HG02943 (cell line): ENCODE data around the gene GSTM5.
"Not testable (repeated sequence)": the region's sequence is repeated elsewhere in the genome, so short reads cannot be mapped to it uniquely, and the experiment has no call there.

Source experiments
- ATAC-seq: cut with Tn5 transposase; IDR thresholded peaks from one replicate; pipeline ENCODE4 v1.9.1; 2021; ENCODE audit warnings: mild to moderate bottlenecking, low read depth, moderate library complexity; ENCODE audit not compliant: unreplicated experiment

GSTM5 gene

DNA sequence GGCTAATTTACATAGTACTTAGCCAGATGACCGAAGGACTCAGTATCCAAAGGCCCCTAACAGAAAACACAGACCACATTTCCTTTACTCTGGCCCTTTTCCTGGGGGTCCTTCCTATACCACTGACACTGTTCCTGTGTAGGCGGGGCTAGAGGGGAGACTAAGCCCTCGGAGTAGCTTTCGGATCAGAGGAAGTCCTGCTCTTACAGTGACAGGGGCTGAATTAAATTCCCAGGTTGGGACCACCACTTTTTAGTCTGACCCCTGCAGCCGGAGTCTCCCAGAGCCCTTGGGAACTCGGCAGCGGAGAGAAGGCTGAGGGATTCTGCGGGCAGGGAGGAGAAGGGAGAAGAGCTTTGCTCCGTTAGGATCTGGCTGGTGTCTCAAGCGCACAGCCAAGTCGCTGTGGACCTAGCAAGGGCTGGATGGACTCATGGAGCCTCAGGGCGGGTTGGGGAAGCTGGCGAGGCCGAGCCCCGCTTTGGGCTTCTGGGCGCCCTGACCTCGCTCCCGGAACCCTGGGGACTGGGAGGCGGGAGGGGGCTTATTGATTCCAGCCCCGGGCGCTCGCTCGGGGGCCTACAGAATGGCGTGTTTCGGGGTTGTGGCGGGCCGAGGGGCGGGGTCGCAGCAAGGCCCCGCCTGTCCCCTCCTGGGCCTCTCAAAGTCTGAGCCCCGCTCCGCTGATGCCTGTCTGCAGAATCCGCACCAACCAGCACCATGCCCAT lies at the start of gene GSTM5:
Gene GSTM5, plus strand, starts transcription at position 659 of the 728 bp plus-strand sequence. Its CDS starts 62 bp downstream, at position 721.
- ATAC-seq = not testable (repeated sequence)

DNA sequence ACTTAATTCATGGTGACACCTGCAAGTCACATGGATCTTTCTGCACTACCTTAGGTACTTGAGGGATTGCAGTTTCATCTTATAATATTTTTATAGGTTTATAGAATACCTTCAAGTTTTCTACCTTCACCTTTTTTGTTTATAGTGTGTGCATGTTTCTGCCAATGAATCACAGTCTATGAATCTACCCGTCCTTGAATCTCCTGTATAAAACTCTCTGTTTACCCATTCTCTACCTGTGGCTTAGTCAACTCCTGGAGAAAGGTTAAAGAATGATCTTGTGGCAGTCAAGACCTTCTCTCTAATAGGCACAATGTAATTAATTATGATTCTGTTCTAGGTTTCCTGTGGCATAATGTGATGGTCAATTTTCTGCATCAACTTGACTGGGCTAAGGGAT lies 47.4 kb upstream of the GSTM5 start:
- no peak for ATAC-seq

GRCh38 chr1:109667452-109668122 lies 44.5 kb upstream of the GSTM5 start, which contains the start of gene GSTM2:
TSS of gene GSTM2 (plus strand) at chr1:109668057. CDS start at chr1:109668116, 59 bp downstream.
- ATAC-seq = peak; percentile 91

DNA sequence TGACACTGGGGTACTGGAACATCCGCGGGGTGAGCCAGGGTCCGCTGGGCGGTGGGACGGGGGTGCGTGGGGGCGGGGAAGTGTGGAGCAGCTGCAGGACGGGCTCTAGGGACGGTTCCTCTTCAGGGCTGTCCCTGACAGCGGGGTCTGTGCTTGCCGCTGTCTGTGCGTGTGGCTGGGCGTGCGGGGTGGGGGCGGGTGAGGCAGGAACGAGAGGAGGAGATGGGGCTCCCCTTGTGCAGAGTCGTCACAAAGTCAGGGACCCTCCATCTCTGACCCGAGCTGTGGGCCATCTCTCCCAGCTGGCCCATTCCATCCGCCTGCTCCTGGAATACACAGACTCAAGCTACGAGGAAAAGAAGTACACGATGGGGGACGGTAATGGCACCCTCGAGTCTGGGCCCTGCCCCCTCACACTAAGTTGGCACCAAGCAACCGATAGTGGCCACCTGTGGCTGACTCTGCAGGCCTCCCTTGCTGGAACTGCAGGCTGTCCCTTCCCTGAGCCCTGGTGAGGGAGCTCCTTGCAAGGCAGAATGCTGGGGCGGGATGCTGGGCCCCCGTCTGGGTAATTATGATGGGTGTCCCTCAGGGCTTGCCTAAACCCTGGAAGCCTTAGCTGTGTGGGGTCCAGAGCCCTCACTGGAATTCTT lies 43.8 kb upstream of the GSTM5 start:
- ATAC-seq = no peak

DNA sequence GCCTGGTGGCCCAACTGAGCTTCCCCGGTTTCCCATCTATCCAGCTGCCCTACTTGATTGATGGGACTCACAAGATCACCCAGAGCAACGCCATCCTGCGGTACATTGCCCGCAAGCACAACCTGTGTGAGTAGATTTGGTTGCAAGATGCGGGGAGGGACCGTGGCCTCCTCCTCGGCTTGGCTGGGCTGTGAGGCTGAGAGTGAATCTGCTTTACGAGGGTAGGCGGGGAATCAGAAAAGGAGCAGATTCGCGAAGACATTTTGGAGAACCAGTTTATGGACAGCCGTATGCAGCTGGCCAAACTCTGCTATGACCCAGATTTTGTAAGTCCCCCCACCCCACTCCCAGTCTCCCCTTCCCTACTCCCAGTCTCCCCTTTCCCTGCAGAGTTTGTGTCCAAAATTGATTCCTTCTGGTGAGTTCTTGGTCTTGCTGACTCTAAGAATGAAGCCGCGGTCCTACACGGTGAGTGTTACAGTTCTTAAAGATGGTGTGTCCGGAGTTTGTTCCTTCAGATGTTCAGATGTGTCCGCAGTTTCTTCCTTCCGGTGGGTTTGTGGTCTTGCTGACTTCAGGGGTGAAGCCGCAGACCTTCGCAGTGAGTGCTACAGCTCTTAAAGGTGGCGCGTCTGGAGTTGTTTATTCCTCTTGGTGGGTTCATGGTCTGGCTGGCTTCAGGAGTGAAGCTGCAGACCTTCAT lies 42.7 kb upstream of the GSTM5 start:
- ATAC-seq = no peak

DNA sequence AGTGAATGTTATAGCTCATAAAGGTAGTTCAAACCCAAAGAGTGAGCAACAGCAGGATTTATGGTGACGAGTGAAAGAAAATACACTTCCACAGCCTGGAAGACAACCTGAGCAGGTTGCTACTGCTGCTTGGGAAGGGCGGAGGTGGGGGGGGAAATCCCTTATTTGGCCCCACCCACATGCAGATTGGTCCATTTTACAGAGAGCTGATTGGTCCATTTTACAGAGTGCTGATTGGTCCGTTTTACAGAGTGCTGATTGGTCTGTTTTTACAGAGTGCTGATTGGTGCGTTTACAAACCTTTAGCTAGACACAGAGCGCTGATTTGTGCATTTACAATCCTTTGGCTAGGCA lies 42.1 kb upstream of the GSTM5 start:
- not testable (repeated sequence) for ATAC-seq

DNA sequence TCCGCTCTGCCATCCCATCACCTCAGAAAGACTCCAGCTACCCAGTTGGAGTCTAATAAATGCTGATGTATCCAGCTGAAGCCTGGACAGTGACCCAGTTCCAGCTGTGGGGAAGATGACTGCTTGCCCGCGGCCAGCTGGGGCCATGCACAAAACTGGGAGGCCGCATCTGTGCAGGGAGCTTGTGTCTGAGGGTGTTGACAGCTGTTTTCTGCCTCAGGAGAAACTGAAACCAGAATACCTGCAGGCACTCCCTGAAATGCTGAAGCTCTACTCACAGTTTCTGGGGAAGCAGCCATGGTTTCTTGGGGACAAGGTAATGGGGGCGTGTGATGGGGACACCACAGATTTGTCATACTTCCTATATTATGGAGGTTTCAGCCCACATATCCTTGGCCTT lies 41.0 kb upstream of the GSTM5 start:
- ATAC-seq = no peak

DNA sequence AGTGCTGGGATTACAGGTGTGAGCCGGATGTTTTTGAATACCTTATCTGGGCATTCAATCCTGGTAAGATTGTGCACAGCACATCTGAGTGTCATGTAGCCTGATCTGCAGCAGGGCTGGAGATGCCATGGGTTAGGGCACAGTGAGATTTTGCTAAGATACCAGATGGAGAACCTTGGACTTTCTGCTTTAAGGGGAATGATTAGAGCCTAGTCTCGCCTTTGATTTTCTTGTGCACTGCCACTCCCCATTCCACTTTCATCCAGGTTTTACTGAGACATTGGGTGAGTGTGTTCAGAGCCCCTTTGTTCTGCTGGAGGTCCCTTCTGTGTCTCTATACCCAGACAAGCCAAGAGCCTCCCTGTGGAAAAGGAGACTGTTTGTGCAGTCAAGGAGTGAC lies 38.2 kb upstream of the GSTM5 start:
- ATAC-seq = not testable (repeated sequence)

GRCh38 chr1:109676683-109677381 lies 35.2 kb upstream of the GSTM5 start:
- ATAC-seq = not testable (repeated sequence)

DNA sequence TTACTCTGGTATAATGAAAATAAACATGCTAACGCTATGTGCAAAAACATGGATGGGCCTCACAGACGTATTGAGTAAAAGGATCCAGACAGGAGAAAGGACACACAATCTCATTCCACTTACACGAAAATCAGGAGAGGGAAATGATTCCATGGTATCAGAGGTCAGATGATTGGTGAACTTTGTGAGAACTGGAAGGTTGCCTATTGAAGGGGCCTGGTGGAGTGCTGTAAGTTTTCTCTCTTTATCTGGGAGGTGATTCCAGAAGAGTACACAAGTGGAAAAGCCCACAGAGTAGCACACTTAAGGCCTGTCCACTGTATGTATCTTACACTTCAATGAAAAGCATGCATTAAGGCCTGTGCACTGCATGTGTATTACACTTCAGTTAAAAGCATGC lies 34.6 kb upstream of the GSTM5 start:
- ATAC-seq = no peak

- ATAC-seq = not testable (repeated sequence)
These were observed 33.4 kb upstream of the GSTM5 start for GRCh38 chr1:109678637-109679036.

DNA sequence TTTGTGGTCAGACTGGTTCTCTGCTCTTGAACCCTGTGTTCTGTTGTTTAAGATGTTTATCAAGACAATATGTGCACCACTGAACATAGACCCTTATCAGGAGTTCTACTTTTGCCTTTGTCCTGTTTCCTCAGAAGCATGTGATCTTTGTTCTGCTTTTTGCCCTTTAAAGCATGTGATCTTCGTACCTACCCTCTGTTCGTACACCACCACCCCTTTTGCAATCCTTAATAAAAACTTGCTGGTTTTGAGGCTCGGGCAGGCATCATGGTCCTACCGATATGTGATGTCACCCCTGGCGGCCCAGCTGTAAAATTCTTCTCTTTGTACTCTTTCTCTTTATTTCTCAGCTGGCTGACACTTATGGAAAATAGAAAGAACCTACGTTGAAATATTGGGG lies 27.3 kb upstream of the GSTM5 start:
- ATAC-seq = not testable (repeated sequence)

- not testable (repeated sequence) for ATAC-seq
These were observed 26.7 kb upstream of the GSTM5 start for GRCh38 chr1:109685399-109685798.

- not testable (repeated sequence) for ATAC-seq
These were observed 26.2 kb upstream of the GSTM5 start for GRCh38 chr1:109685890-109686289.

- not testable (repeated sequence) for ATAC-seq
These were observed 24.9 kb upstream of the GSTM5 start for GRCh38 chr1:109687109-109687508.

- ATAC-seq = peak; percentile 89
These were observed 24.2 kb upstream of the GSTM5 start, which contains the start of gene GSTM1 for GRCh38 chr1:109687641-109688499. TSS of gene GSTM1 (plus strand) at chr1:109687817. CDS start at chr1:109687874, 57 bp downstream.

DNA sequence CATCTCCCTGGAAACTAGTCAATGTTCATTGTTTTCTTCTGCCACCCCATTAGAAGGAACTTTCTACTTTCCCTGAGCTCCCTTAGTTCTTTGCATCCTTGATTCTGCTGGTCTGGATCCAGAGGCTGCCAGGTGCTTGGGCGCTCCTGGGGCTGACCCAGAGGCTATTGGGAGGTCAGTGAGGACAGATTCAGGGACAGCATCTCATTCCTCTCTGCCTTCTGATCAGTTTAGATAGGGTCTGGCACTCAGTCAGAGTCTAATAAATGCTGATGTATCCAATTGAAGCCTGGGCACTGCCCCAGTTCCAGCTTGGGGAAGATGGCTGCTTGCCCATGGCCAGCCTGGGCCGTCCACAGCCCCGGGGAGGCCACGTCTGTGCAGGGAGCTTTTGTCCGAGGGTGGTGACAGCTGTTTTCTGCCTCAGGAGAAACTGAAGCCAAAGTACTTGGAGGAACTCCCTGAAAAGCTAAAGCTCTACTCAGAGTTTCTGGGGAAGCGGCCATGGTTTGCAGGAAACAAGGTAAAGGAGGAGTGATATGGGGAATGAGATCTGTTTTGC lies 22.1 kb upstream of the GSTM5 start:
- ATAC-seq = no peak

DNA sequence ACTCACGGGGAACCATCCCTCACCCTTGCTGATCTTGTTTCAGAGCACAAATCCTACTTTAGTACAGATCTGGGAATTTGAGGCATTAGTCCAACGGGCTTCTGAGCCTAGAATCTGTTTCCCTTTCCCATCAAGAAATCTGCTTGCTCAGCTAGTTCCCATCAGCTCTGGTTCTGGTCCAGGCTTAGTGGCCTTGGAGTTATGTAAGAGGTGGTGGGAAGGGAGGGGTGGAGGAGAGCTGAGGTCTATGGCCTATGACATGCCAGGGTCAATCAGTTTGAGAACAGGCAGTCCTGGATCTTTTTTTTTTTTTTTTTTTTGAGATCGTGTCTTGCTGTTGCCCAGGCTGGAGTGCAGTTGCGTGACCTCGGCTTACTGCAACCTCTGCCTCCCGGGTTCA lies 20.3 kb upstream of the GSTM5 start:
- ATAC-seq = no peak

DNA sequence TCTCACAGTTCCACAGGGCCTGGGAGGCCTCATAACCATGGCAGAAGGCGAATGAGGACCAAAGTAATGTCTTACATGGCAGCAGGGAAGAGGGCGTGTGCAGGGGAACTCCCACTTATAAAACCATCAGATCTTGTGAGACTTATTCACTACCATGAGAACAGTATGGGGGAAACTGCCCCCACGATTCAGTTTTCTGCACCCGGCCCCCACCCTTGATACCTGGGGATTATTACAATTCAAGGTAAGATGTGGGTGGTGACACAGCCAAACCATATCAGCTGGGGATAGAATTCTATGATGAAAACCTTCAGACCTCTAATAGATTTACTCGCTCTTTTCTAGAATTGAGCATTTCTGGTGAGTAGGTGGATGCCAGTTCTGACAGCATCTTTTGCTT lies 17.7 kb upstream of the GSTM5 start:
- ATAC-seq = not testable (repeated sequence)
